ENCODE results near the gene ARID5B. TPM values are rescaled to one million over a fixed set of nuclear protein-coding genes. Genes with fewer than 3 reads are reported as not detected.

Gene ARID5B
- total RNA-seq, 2 experiments from 2014 or later, result 49.2 to 51.3 TPM

DNA sequence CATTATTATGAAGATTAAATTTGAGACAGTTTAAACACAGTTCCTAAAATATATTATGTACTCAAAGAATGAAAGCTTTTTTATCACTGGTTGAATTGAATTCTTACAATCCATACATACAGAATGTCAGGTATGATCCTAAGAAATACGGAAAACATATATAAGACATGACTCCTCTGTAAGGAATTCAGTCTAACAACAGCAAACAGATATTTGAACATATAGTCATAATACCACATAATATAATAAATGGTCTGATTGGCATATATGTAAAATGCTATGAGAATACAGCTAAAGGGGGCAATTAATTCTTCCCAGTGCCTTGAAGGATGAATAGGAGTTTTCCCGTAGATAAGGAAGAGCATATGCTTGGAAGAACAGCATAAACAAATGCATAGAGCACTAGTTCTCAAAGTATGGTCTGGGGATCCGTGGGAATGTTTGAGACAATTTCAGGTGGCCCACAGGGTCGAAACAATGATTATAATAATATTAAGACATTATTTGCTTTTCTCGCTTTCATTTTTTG is 10.6 kb upstream of the ARID5B start:
- H3K27ac ChIP-seq (ENCODE audit: low read depth in 1 of 2, low read length in 2 of 2), result no peak overlapping the region
- no peaks in the 10 kb centered on the region for H3K27me3 ChIP-seq (ENCODE audit: control insufficient read depth in 1 of 2, insufficient read depth in 2 of 2, low read length in 2 of 2)
- H3K27ac Mint-ChIP-seq, result no peak overlapping the region
- no peak overlapping the region for H3K4me3 Mint-ChIP-seq
- H3K4me1 ChIP-seq (ENCODE audit: insufficient read depth, low read length), result no peaks in the 10 kb centered on the region
- CTCF ChIA-PET, result no interaction called here
- no peaks in the 10 kb centered on the region for H3K9me3 ChIP-seq (ENCODE audit: control insufficient read depth in 1 of 2, insufficient read depth in 1 of 2, low read length in 2 of 2)
- H3K27me3 Mint-ChIP-seq, result no peaks in the 10 kb centered on the region
- no peaks in the 10 kb centered on the region for H3K36me3 ChIP-seq (ENCODE audit: insufficient read depth, low read length)
- DNase-seq (no peak), ATAC-seq (ENCODE audit: poor library complexity) (no peak)
- POLR2A ChIA-PET, result no interaction called here
- no peaks in the 10 kb centered on the region for H3K9me3 Mint-ChIP-seq
- intact Hi-C loops (cut with DNase I, micrococcal nuclease), result loop anchor here (10.0 kb wide), 4 partner anchors 484 to 1986 kb away; partner anchors contain the start of genes CCDC6 (in 1 of the 2) and ZNF365 (in 1 of the 2)
- no peak overlapping the region for H3K4me3 ChIP-seq (ENCODE audit: low read length)
- TF ChIP-seq, protein P1, sequence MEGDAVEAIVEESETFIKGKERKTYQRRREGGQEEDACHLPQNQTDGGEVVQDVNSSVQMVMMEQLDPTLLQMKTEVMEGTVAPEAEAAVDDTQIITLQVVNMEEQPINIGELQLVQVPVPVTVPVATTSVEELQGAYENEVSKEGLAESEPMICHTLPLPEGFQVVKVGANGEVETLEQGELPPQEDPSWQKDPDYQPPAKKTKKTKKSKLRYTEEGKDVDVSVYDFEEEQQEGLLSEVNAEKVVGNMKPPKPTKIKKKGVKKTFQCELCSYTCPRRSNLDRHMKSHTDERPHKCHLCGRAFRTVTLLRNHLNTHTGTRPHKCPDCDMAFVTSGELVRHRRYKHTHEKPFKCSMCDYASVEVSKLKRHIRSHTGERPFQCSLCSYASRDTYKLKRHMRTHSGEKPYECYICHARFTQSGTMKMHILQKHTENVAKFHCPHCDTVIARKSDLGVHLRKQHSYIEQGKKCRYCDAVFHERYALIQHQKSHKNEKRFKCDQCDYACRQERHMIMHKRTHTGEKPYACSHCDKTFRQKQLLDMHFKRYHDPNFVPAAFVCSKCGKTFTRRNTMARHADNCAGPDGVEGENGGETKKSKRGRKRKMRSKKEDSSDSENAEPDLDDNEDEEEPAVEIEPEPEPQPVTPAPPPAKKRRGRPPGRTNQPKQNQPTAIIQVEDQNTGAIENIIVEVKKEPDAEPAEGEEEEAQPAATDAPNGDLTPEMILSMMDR (IDR thresholded peaks at IDR 0.05), result no peak
- H3K4me1 Mint-ChIP-seq (ENCODE audit: low read depth), result no peaks in the 10 kb centered on the region
- H3K36me3 Mint-ChIP-seq (ENCODE audit: low read depth), result no peaks in the 10 kb centered on the region

GRCh38 chr10:61891906-61892585 is 9.5 kb upstream of the ARID5B start:
- Mint-ChIP-seq H3K36me3 (ENCODE audit: low read depth) (no peaks in the 10 kb centered on the region), H3K4me1 (ENCODE audit: low read depth) (peaks cover 5% of the 10 kb centered on the region), H3K27ac (no peak overlapping the region), H3K4me3 (no peak overlapping the region), H3K9me3 (no peaks in the 10 kb centered on the region), H3K27me3 (no peaks in the 10 kb centered on the region)
- no peak overlapping the region for H3K27ac ChIP-seq (ENCODE audit: low read depth in 1 of 2, low read length in 2 of 2)
- ChIA-PET POLR2A (no interaction called here), CTCF (interaction anchor here (1.2 kb wide), 1 partner anchor 59 kb away, joined by 3 read pairs; no protein-coding TSS in a partner anchor)
- peaks cover 5% of the 10 kb centered on the region for H3K4me1 ChIP-seq (ENCODE audit: insufficient read depth, low read length)
- TF ChIP-seq, protein P1 (IDR thresholded peaks at IDR 0.05), result no peak
- H3K4me3 ChIP-seq (ENCODE audit: low read length), result no peak overlapping the region
- H3K9me3 ChIP-seq (ENCODE audit: control insufficient read depth in 1 of 2, insufficient read depth in 1 of 2, low read length in 2 of 2), result no peaks in the 10 kb centered on the region
- intact Hi-C loops (cut with DNase I, micrococcal nuclease), result loop anchor here (10.0 kb wide), 4 partner anchors 483 to 1987 kb away; partner anchors contain the start of genes CCDC6 (in 1 of the 2) and ZNF365 (in 1 of the 2)
- ATAC-seq (ENCODE audit: poor library complexity), result no peak
- no peaks in the 10 kb centered on the region for H3K27me3 ChIP-seq (ENCODE audit: control insufficient read depth in 1 of 2, insufficient read depth in 2 of 2, low read length in 2 of 2)
- DNase-seq, result no peak
- H3K36me3 ChIP-seq (ENCODE audit: insufficient read depth, low read length), result no peaks in the 10 kb centered on the region

GRCh38 chr10:61892961-61893360 is 8.5 kb upstream of the ARID5B start:
- ChIA-PET POLR2A (no interaction called here), CTCF (interaction anchor here (1.0 kb wide), 1 partner anchor 129 kb away, joined by 4 read pairs; no protein-coding TSS in a partner anchor)
- H3K36me3 Mint-ChIP-seq (ENCODE audit: low read depth), result no peaks in the 10 kb centered on the region
- H3K4me3 Mint-ChIP-seq, result no peak overlapping the region
- H3K9me3 Mint-ChIP-seq, result no peaks in the 10 kb centered on the region
- no peaks in the 10 kb centered on the region for H3K27me3 ChIP-seq (ENCODE audit: control insufficient read depth in 1 of 2, insufficient read depth in 2 of 2, low read length in 2 of 2)
- peaks cover 12% of the 10 kb centered on the region for H3K4me1 Mint-ChIP-seq (ENCODE audit: low read depth)
- peaks cover 14% of the 10 kb centered on the region for H3K4me1 ChIP-seq (ENCODE audit: insufficient read depth, low read length)
- H3K27ac Mint-ChIP-seq, result no peak overlapping the region
- no peak overlapping the region for H3K4me3 ChIP-seq (ENCODE audit: low read length)
- intact Hi-C loops (cut with DNase I, micrococcal nuclease), result loop anchor here (10.0 kb wide), 4 partner anchors 482 to 1988 kb away; partner anchors contain the start of genes CCDC6 (in 1 of the 2) and ZNF365 (in 1 of the 2)
- ATAC-seq (ENCODE audit: poor library complexity), result no peak
- H3K9me3 ChIP-seq (ENCODE audit: control insufficient read depth in 1 of 2, insufficient read depth in 1 of 2, low read length in 2 of 2), result no peaks in the 10 kb centered on the region
- H3K36me3 ChIP-seq (ENCODE audit: insufficient read depth, low read length), result no peaks in the 10 kb centered on the region
- no peaks in the 10 kb centered on the region for H3K27me3 Mint-ChIP-seq
- H3K27ac ChIP-seq (ENCODE audit: low read depth in 1 of 2, low read length in 2 of 2), result no peak overlapping the region
- TF ChIP-seq, protein P1 (IDR thresholded peaks at IDR 0.05), result no peak
- no peak for DNase-seq
